ENCODE data around the gene UBE2F. TPM values are rescaled to one million over a fixed set of nuclear protein-coding genes. Genes with fewer than 3 reads are reported as not detected.

Gene UBE2F
- total RNA-seq, 4 donors from 2014 or later: 38.8 to 61.5 (median 45.1) TPM

DNA sequence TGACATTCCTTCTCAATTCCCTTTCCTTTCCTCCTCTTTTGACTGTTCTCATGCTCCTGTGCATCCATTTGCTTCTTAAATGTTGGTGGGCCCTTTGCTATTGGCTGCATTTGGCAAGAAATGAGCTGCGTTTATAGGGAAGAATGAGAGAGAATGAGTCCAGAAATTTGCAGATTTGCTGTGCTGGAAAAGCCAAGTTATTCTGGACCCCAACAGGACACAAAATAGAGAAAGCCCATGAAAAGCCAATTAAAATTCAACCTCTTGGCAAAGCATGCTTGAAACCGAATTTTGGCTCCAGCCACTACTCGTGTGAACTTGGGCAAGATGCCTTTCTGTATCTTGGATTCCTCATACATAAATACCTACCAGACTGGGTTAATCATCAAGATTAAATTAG, 92.7 kb downstream of the UBE2F start:
- TF ChIP-seq, protein P1, sequence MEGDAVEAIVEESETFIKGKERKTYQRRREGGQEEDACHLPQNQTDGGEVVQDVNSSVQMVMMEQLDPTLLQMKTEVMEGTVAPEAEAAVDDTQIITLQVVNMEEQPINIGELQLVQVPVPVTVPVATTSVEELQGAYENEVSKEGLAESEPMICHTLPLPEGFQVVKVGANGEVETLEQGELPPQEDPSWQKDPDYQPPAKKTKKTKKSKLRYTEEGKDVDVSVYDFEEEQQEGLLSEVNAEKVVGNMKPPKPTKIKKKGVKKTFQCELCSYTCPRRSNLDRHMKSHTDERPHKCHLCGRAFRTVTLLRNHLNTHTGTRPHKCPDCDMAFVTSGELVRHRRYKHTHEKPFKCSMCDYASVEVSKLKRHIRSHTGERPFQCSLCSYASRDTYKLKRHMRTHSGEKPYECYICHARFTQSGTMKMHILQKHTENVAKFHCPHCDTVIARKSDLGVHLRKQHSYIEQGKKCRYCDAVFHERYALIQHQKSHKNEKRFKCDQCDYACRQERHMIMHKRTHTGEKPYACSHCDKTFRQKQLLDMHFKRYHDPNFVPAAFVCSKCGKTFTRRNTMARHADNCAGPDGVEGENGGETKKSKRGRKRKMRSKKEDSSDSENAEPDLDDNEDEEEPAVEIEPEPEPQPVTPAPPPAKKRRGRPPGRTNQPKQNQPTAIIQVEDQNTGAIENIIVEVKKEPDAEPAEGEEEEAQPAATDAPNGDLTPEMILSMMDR (IDR thresholded peaks at IDR 0.05; ENCODE audit: low read depth): no peak

DNA sequence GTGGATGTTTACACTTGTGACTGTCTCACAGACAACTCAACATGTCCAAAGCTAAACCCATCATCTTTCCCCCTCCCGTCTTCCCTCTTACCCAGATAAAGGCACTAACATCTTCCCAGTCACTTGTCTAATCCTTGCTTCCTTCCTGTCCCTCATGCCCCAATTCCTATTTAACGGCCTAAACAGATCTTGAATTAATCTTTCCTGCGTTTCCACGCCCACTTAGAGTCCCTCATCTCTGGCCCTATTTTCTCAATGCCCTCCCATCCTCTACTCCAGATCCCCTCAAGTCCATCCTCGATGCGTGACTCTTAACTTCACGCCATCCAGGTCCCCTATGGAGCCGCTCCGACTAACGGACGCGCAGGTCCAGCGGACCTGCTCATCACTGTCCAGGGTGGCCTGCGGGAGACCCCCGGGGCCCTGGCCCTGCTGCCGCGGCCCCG, 93.3 kb downstream of the UBE2F start:
- TF ChIP-seq, protein P1 (IDR thresholded peaks at IDR 0.05; ENCODE audit: low read depth): no peak

DNA sequence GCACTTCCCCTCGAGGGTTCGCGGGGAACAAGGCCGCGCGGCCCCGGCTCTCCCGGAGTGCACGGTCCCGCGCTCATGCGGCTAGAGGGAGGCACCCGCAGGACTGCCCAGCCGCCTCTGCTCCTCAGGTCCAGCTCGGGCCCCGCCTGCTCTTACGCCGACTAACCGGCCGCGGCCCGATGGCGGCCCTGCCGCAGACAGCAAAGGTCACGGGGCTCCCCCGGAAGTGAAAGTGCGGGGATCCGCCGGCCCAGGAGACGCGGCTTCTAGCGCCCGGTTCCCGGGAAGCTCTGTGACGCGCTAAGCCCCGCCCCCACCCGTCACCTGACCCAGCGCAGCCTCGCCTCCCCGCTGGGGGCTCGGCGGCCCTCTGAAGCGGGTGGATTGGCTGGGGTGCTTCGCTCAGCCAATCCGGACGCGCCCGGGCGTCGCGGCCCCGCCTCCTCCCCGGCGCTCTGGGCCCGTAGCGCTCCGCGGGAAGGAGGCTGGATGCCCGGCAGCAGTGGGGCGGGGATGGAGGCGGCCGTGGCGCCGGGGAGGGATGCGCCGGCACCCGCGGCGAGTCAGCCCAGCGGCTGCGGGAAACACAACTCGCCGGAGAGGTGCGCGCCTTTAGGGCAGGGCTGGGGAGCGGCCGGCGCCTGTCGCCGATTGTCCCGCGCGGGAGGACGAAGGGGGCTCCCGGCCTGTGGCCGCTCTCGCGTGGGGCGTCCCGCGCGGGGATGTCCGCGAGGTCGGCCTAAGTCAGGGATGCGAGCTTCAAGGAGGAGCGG, 93.9 kb downstream of the UBE2F start, which contains the start of gene SCLY:
SCLY (plus strand) TSS at position 460 of the 773 bp plus-strand sequence; CDS start at position 514, 54 bp downstream.
- TF ChIP-seq, protein P1 (IDR thresholded peaks at IDR 0.05; ENCODE audit: low read depth): no peak

DNA sequence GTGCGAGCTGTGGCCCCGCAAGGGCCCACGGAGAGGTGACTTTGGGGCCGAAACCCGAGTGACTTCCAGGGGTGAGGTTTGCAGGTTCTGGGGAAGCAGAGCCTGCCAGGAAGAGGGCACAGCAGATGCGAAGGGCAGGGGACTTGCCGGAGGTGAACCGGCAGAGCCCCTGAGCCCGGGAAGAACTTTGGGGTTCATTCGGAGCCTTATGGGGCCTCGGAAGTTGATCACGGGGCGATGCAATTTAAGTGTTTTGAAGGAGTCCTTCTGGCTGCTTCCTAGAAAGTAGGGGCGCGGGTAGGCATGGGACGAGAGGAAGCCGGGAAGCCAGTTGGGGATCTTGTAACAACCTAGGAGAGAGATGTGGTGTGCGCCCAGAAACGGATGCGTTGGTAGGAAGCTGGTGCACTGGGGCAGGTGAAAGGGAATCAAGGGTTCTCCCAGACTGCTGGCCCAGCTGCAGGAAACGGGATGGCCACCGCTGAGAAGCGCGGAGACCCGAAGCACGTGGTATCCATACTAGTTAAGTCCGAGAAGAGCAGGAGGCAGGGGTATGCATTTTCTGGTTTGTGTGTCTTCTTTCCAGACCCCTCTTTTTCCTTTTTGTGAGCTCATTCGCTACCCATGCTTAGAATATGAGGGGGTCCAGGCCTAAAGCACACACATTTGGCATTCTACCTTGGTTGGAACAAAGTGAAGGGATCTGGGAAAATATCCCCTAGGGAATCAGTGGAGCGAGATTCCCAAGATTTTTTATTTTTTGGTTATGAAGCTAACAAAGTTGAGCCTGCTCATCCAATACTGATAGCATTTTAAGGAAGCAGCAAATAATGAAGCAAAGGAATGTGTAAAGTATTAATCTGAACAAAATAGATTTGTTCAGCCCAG, 94.7 kb downstream of the UBE2F start:
- TF ChIP-seq, protein P1 (IDR thresholded peaks at IDR 0.05; ENCODE audit: low read depth): no peak

DNA sequence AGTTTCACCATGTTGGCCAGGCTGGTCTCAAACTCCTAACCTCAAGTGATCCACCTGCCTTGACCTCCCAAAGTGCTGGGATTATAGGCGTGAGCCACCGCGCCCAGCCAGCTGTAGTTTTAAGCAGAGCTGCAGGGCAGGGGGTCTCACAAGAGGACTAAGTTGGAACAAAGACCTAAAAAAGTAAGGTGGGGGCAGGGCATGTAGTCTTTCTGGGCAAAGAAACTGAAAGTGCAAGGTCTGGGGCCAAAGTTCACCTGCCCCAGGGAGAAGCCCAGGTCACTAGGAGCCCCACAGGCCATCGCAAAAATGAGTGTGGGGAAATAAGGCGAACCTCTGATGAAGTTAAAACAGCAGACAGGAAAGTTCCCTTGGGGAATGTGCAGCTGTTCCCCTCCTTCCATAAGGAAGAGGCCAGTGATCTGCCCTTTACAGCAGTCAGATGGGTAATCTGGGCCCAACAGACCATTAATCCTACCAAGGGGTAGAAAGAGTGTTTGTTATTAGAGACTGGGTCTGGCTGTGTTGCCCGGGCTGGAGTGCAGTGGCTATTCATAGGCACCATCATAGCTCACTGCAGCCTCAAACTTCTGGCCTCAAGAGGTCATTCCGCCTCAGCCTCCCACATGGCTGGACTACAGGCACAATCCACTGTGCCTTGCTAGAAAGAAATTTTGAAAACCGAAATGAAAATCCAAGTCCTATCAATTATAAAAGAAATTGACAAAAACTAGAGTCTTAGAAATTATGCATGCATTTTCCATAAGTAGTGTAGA, 96.8 kb downstream of the UBE2F start:
- TF ChIP-seq, protein P1 (IDR thresholded peaks at IDR 0.05; ENCODE audit: low read depth): no peak

DNA sequence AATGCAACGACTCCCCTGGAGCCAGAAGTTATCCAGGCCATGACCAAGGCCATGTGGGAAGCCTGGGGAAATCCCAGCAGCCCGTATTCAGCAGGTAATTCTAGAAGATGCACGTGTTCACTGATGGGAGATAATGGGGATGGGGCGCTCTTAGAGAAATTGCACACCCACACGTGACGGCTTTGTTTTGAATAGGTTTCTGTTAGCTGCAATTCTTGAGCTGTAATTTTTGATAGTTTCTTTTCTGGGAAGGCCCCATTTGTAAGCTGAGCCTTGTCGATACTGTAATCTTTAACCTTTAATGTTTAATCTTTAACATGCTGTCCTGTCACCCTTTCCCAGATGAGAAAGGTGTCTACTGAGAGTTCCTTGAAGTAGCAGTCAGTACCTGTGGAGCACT, 97.6 kb downstream of the UBE2F start:
- TF ChIP-seq, protein P1 (IDR thresholded peaks at IDR 0.05; ENCODE audit: low read depth): no peak

Data from subcutaneous adipose tissue (tissue), 4 donors.